Prostate gland (tissue), 2 donors: ENCODE data around the gene CDV3. TPM values are rescaled to one million over a fixed set of nuclear protein-coding genes. Genes with fewer than 3 reads are reported as not detected.

Source experiments
- DNase-seq: peaks from one replicate; pipeline ENCODE4 v3.0.0-alpha.2; 2019; ENCODE audit warnings: low spot score
- H3K27ac ChIP-seq, 2 donors: fragments of 200-600 bp; sonication (generic); 2 replicates each; pipeline ENCODE4 v1.5.1; 2017 to 2019
- H3K27me3 ChIP-seq: fragments of 200-600 bp; sonication (generic); replicated peaks from 2 replicates; pipeline ENCODE4 v1.5.1; 2019; ENCODE audit not compliant: insufficient read depth
- H3K36me3 ChIP-seq, 2 donors: fragments of 200-600 bp; sonication (generic); 1 replicate in 1 of 2; 2 replicates in 1 of 2; pipeline versions ENCODE4 v1.5.1 to v1.8.1; 2017 to 2019
- H3K4me1 ChIP-seq: fragments of 200-600 bp; sonication (generic); replicated peaks from 2 replicates; pipeline ENCODE4 v1.5.1; 2019
- H3K4me3 ChIP-seq, 2 donors: fragments of 200-600 bp; sonication (generic); 2 replicates each; pipeline ENCODE4 v1.5.1; 2017 to 2019
- H3K9me3 ChIP-seq: fragments of 200-600 bp; sonication (generic); 2 replicates; pipeline ENCODE4 v1.5.1; 2017
- CTCF ChIP-seq, 4 experiments: fragments of 200-600 bp in 2 of 4; fragments of 450-650 bp in 2 of 4; sonication (generic) in 2 of 4; IDR thresholded peaks; 1 replicate in 3 of 4; 2 replicates in 1 of 4; pipeline ENCODE4 v1.5.1; 2016 to 2019; ENCODE audit warnings: antibody characterized with exemption in 4 of 4, mild to moderate bottlenecking in 2 of 4, moderate library complexity in 2 of 4
- POLR2A ChIP-seq: fragments of 450-650 bp; IDR thresholded peaks from one replicate; pipeline ENCODE4 v1.6.1; 2016; ENCODE audit warnings: antibody characterized with exemption, mild to moderate bottlenecking
- POLR2AphosphoS5 ChIP-seq: sonication (generic); formaldehyde crosslinking; IDR thresholded peaks from one replicate; pipeline ENCODE4 v1.6.1; 2017; ENCODE audit warnings: antibody characterized with exemption
- WGBS: methylation state at CpG from one replicate; pipeline ENCODE4 v1.1.5; 2018; 5-methylcytosine and 5-hydroxymethylcytosine counted together
- intact Hi-C: fragments of 100-400 bp; cut with DNase I; formaldehyde crosslinking; loops from one replicate; pipeline ENCODE4 v1.14.2; 2022
- total RNA-seq, 2 donors: library from RNA; depleted of rRNA; stranded (reverse); fragments of >200 nt; gene quantifications; one replicate each; pipeline ENCODE4 v1.1.0, GENCODE V29; 2016

CDV3 gene
- total RNA-seq, 2 donors from 2014 or later, result 68.8 to 105 TPM

GRCh38 chr3:133589503-133589902 lies 16.0 kb downstream of the CDV3 start:
- Histone ChIP-seq H3K9me3 (no peaks in the 10 kb centered on the region), H3K4me3 (no peak overlapping the region), H3K4me1 (peaks cover 8% of the 10 kb centered on the region), H3K27me3 (no peaks in the 10 kb centered on the region), H3K27ac (no peak overlapping the region), H3K36me3 (no peaks in the 10 kb centered on the region)
- no peak for DNase-seq
- 68% methylated on average over 8 of the region's 8 CpGs for WGBS
- TF ChIP-seq POLR2AphosphoS5 (no peak), CTCF (IDR thresholded peaks at IDR 0.05) (no peak), POLR2A (no peak)
- intact Hi-C loops, result no loop called here

GRCh38 chr3:133591271-133591742 lies 17.8 kb downstream of the CDV3 start:
- Histone ChIP-seq H3K27ac (no peak overlapping the region), H3K4me3 (no peak overlapping the region), H3K36me3 (no peaks in the 10 kb centered on the region), H3K4me1 (peaks cover 8% of the 10 kb centered on the region), H3K9me3 (no peaks in the 10 kb centered on the region), H3K27me3 (no peaks in the 10 kb centered on the region)
- DNase-seq, result no peak
- TF ChIP-seq POLR2AphosphoS5 (no peak), POLR2A (no peak), CTCF (IDR thresholded peaks at IDR 0.05) (no peak)
- intact Hi-C loops, result no loop called here
- 96% methylated on average over 3 of the region's 3 CpGs for WGBS

- no peak for DNase-seq
- TF ChIP-seq POLR2A (no peak), POLR2AphosphoS5 (no peak), CTCF (IDR thresholded peaks at IDR 0.05) (no peak)
- 97% methylated on average over 5 of the region's 5 CpGs for WGBS
- Histone ChIP-seq H3K27ac (no peak overlapping the region), H3K36me3 (no peaks in the 10 kb centered on the region), H3K27me3 (no peaks in the 10 kb centered on the region), H3K4me1 (peaks cover 7% of the 10 kb centered on the region), H3K4me3 (no peak overlapping the region), H3K9me3 (no peaks in the 10 kb centered on the region)
- intact Hi-C loops, result no loop called here
These were observed 19.4 kb downstream of the CDV3 start for GRCh38 chr3:133592843-133593242.

DNA sequence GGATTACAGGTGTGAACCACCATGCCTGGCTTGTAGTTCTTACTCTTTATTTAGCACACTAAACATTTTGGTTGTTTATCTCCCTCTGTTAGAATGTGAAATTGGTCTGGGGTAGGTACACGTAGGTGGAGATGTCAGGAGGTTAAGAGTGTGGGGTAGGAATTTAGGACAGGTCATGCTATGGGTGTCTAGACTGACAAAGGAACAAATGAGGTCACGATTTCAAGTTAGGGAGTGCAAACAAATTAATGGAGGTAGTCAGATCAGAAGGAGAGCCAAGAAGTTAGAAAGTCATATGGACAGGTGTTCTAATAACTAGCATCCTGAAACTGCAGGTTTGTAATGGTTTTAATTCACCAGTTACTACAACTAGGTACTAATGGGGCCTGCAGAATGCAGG lies 19.8 kb downstream of the CDV3 start:
- H3K27me3 ChIP-seq, result no peaks in the 10 kb centered on the region
- H3K9me3 ChIP-seq, result no peaks in the 10 kb centered on the region
- intact Hi-C loops, result no loop called here
- TF ChIP-seq CTCF (IDR thresholded peaks at IDR 0.05) (no peak), POLR2A (no peak), POLR2AphosphoS5 (no peak)
- H3K27ac ChIP-seq, result no peak overlapping the region
- no peak overlapping the region for H3K4me3 ChIP-seq
- H3K36me3 ChIP-seq, result no peaks in the 10 kb centered on the region
- DNase-seq, result no peak
- WGBS, result 80% methylated on average over 2 of the region's 2 CpGs
- H3K4me1 ChIP-seq, result peaks cover 6% of the 10 kb centered on the region

- intact Hi-C loops, result no loop called here
- TF ChIP-seq POLR2AphosphoS5 (no peak), CTCF (IDR thresholded peaks at IDR 0.05) (no peak), POLR2A (no peak)
- WGBS, result 85% methylated on average over 1 of the region's 1 CpG
- no peaks in the 10 kb centered on the region for H3K4me1 ChIP-seq
- no peaks in the 10 kb centered on the region for H3K27me3 ChIP-seq
- H3K27ac ChIP-seq, result no peak overlapping the region
- no peaks in the 10 kb centered on the region for H3K9me3 ChIP-seq
- H3K4me3 ChIP-seq, result no peak overlapping the region
- DNase-seq, result no peak
- H3K36me3 ChIP-seq, result no peaks in the 10 kb centered on the region
These were observed 21.9 kb downstream of the CDV3 start for GRCh38 chr3:133595341-133595740.
